ENCODE measurements around the gene RHOT1.

Gene RHOT1

DNA sequence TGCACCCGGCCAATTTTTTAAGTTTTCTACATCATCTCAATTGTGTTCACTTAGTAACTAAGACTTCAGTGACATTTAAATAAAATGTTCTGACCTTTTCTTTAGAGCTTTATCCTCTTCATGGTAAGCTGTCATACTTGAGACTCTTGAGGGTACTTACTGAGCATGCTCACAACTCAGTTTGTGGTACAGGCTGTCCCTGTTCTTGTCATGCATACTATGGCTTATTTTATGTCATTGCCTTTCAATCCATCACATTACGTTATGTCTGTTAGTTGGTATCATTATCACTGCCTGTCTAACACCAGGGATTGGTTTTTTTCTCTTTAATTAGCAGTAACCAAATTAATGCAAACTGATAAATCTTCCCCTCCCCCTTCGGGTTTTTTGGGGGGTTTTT lies 81.4 kb downstream of the RHOT1 start:
- Mint-ChIP-seq H3K4me3 (no peak overlapping the region), H3K9me3 (no peaks in the 10 kb centered on the region), H3K27ac (no peak overlapping the region), H3K4me1 (no peaks in the 10 kb centered on the region), H3K27me3 (ENCODE audit: low read depth) (no peaks in the 10 kb centered on the region), H3K36me3 (ENCODE audit: low read depth) (peaks cover 18% of the 10 kb centered on the region)
- TF ChIP-seq, protein P1, sequence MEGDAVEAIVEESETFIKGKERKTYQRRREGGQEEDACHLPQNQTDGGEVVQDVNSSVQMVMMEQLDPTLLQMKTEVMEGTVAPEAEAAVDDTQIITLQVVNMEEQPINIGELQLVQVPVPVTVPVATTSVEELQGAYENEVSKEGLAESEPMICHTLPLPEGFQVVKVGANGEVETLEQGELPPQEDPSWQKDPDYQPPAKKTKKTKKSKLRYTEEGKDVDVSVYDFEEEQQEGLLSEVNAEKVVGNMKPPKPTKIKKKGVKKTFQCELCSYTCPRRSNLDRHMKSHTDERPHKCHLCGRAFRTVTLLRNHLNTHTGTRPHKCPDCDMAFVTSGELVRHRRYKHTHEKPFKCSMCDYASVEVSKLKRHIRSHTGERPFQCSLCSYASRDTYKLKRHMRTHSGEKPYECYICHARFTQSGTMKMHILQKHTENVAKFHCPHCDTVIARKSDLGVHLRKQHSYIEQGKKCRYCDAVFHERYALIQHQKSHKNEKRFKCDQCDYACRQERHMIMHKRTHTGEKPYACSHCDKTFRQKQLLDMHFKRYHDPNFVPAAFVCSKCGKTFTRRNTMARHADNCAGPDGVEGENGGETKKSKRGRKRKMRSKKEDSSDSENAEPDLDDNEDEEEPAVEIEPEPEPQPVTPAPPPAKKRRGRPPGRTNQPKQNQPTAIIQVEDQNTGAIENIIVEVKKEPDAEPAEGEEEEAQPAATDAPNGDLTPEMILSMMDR (IDR thresholded peaks at IDR 0.05; ENCODE audit: unreplicated experiment in 3 of 3) = no peak

DNA sequence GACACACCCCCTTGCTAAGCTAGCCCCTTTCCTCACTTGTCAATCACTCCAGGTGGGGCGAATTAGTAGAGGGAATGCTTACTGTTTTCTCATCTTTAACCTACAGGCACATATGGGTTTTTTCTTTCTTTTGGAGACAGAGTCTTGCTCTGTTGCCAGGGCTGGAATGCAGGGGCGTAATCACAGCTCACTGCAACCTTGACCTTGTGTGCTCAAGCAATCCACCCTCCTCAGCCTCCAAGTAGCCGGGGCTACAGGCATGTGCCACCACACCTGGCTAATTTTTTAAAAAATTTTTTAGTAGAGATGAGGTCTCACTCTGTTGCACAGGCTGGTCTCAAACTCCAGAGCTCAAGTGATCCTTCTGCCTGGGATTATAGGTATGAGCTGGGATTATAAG lies 84.6 kb downstream of the RHOT1 start:
- Mint-ChIP-seq H3K27ac (no peak overlapping the region), H3K9me3 (no peaks in the 10 kb centered on the region), H3K27me3 (ENCODE audit: low read depth) (no peaks in the 10 kb centered on the region), H3K4me3 (no peak overlapping the region), H3K4me1 (peaks cover 7% of the 10 kb centered on the region), H3K36me3 (ENCODE audit: low read depth) (peaks cover 18% of the 10 kb centered on the region)
- TF ChIP-seq, protein P1 (IDR thresholded peaks at IDR 0.05; ENCODE audit: unreplicated experiment in 3 of 3) = no peak

DNA sequence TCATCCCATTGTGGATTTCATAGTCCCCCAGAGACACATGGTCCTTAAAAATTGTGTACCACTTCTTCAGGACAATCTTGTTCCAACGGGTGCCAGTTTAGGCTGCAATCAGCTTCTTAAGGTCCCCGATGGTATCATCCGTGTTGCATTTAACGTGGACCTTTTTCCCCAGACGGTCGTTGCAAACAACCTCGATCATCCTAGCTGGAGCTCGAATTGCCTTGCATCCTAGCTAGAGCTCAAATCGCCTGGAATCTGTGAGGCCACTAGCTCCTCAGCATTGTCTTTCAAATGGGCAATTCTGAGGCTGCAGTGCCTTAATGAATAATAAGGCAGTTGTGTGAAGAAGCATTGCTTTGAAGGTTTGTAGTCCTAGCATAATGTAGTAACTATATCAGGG lies 85.6 kb downstream of the RHOT1 start:
- no peak overlapping the region for H3K27ac Mint-ChIP-seq
- H3K27me3 Mint-ChIP-seq (ENCODE audit: low read depth) = no peaks in the 10 kb centered on the region
- H3K9me3 Mint-ChIP-seq = no peaks in the 10 kb centered on the region
- H3K4me3 Mint-ChIP-seq = no peak overlapping the region
- H3K4me1 Mint-ChIP-seq = peaks cover 7% of the 10 kb centered on the region
- TF ChIP-seq, protein P1 (IDR thresholded peaks at IDR 0.05; ENCODE audit: unreplicated experiment in 3 of 3) = no peak
- H3K36me3 Mint-ChIP-seq (ENCODE audit: low read depth) = peaks cover 14% of the 10 kb centered on the region

DNA sequence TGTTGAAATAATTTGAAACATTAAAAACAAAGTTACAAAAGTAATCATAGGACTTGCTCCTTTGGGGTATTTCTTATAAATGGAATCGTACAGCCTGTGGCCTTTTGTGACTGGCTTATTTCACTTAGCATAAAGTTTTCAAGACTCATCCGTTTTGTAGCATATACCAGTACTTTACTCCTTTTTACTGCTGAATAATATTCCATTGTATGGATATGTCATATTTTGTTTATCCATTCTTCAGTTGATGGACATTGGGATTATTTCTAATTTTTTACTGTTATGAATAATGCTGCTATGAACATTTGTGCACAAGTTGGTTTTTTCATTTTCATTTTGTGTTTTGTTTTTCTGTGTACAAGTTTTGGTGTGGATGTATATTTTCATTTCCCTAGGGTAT lies 93.3 kb downstream of the RHOT1 start:
- H3K36me3 Mint-ChIP-seq (ENCODE audit: low read depth) = no peaks in the 10 kb centered on the region
- no peak overlapping the region for H3K4me3 Mint-ChIP-seq
- no peaks in the 10 kb centered on the region for H3K27me3 Mint-ChIP-seq (ENCODE audit: low read depth)
- no peaks in the 10 kb centered on the region for H3K4me1 Mint-ChIP-seq
- no peak overlapping the region for H3K27ac Mint-ChIP-seq
- no peaks in the 10 kb centered on the region for H3K9me3 Mint-ChIP-seq
- TF ChIP-seq, protein P1 (IDR thresholded peaks at IDR 0.05; ENCODE audit: unreplicated experiment in 3 of 3) = no peak

DNA sequence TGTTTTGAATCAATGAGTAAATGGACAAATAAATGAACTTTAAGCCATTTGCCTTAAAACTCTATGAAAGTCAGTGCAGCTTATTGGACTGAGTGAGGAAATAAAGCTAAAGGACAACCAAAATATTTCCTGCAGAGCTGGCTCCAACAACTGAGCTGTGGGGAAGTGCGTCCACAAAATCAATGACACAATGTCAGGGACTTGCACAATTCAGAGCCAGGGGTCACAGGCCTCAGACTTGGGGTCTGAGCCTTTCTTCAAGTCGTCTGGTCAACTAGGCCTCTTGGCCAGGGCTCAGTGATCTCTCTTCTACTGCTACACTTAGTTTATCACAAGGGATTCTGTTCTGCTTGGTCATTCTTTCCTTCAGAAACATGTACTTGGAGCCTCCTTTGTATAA lies 97.2 kb downstream of the RHOT1 start:
- no peaks in the 10 kb centered on the region for H3K4me1 Mint-ChIP-seq
- H3K9me3 Mint-ChIP-seq = no peaks in the 10 kb centered on the region
- H3K4me3 Mint-ChIP-seq = no peak overlapping the region
- no peak overlapping the region for H3K27ac Mint-ChIP-seq
- peaks cover 4% of the 10 kb centered on the region for H3K27me3 Mint-ChIP-seq (ENCODE audit: low read depth)
- TF ChIP-seq, protein P1 (IDR thresholded peaks at IDR 0.05; ENCODE audit: unreplicated experiment in 3 of 3) = no peak
- no peaks in the 10 kb centered on the region for H3K36me3 Mint-ChIP-seq (ENCODE audit: low read depth)

DNA sequence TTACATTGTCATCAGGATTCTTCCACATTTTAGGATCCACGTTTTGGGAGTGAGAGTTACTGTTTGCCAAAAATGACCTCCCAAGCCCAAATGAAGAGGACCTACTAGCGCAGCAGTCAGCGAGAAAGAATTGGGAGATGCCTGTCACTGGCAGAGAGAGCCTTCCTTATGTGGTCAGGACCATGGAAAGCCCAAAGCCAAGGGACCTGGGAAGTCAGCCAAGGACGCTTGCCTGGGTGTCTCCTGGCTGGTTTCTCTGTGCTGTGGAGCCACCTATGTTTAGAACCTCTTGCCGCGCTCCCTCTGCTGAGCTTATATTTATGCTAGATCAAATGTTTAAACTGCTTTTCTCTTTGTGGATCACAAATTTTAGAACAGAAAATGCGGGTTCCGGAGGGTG lies 98.4 kb downstream of the RHOT1 start:
- Mint-ChIP-seq H3K4me1 (no peaks in the 10 kb centered on the region), H3K4me3 (no peak overlapping the region), H3K27me3 (ENCODE audit: low read depth) (peaks cover 4% of the 10 kb centered on the region), H3K36me3 (ENCODE audit: low read depth) (peaks cover 5% of the 10 kb centered on the region), H3K27ac (no peak overlapping the region), H3K9me3 (no peaks in the 10 kb centered on the region)
- TF ChIP-seq, protein P1 (IDR thresholded peaks at IDR 0.05; ENCODE audit: unreplicated experiment in 3 of 3) = no peak

All from nephron (organoid).